ENCODE data around the gene UBE2Z.

The UBE2Z gene

DNA sequence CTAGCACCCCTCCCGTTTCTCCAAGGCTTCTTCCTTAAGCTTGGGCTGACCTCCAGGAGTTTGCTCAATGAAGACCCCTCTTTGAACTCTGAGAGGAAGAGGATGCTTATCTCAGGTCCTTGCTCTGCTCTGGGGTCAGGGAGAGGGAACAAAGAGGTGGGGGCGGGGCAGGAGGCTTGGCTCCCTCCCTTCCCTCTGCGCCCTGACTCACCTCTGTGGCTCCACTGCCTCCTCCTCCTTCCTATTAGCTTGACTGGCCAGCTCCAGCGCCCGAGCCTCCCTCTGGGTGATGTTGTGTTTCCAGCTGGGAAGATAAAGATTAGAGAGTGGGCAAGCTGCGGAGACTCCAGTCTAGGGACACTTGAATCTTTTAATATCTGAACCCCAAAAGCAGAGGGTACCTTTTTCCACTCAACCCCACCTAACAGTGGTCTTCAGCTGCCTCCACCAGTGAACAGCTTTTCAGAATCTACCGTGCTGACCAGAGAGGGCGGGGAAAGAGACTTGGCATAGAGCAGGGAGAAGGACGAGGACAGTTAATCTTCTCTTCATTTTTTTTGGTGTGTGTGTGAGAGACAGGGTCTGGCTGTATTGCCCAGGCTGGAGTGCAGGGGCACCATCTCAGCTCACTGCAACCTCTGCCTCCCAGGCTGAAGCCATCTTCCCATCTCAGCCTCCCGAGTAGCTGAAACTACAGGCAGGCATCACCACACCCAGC is 53.5 kb downstream of the UBE2Z start:
- no peaks in the 10 kb centered on the region for H3K36me3 Mint-ChIP-seq (ENCODE audit: low read depth)
- no peaks in the 10 kb centered on the region for H3K4me1 Mint-ChIP-seq (ENCODE audit: low read depth)
- H3K27me3 Mint-ChIP-seq: peaks cover 34% of the 10 kb centered on the region
- no peak overlapping the region for H3K4me3 Mint-ChIP-seq
- no peak overlapping the region for H3K27ac Mint-ChIP-seq
- H3K9me3 Mint-ChIP-seq: no peaks in the 10 kb centered on the region

- Mint-ChIP-seq H3K4me1 (ENCODE audit: low read depth) (peaks cover 5% of the 10 kb centered on the region), H3K36me3 (ENCODE audit: low read depth) (no peaks in the 10 kb centered on the region), H3K9me3 (no peaks in the 10 kb centered on the region), H3K27me3 (peaks cover 54% of the 10 kb centered on the region), H3K27ac (no peak overlapping the region), H3K4me3 (no peak overlapping the region)
Observed at GRCh38 chr17:48970224-48970623, 62.0 kb downstream of the UBE2Z start.

- Mint-ChIP-seq H3K4me3 (no peak overlapping the region), H3K36me3 (ENCODE audit: low read depth) (no peaks in the 10 kb centered on the region), H3K27me3 (peaks cover 51% of the 10 kb centered on the region), H3K4me1 (ENCODE audit: low read depth) (peaks cover 5% of the 10 kb centered on the region), H3K9me3 (no peaks in the 10 kb centered on the region), H3K27ac (no peak overlapping the region)
Observed at GRCh38 chr17:48970865-48971687, 62.9 kb downstream of the UBE2Z start.

- Mint-ChIP-seq H3K27me3 (peaks cover 46% of the 10 kb centered on the region), H3K4me3 (no peak overlapping the region), H3K4me1 (ENCODE audit: low read depth) (peaks cover 5% of the 10 kb centered on the region), H3K27ac (no peak overlapping the region), H3K36me3 (ENCODE audit: low read depth) (no peaks in the 10 kb centered on the region), H3K9me3 (no peaks in the 10 kb centered on the region)
Observed at GRCh38 chr17:48972749-48973097, 64.5 kb downstream of the UBE2Z start.

DNA sequence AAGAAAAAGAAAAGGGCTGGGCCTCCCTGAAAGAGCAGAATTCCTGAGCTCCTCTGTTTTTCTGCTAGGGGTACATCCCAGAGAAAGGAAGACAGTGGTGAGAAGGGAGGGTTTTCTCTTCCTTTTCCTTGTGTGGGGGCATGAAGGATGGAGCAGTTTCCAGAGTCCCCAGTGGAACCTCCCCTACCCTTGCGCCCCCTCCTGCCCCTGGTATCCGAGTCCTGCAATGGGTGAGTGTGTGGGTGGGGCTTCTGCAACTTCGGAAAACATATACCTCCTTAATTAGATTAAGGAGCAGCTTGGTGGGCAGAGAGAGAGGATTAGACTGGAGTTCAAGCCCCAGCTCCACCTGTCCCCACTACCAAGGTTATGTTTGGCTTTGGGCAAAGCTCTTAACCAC is 65.6 kb downstream of the UBE2Z start:
- Mint-ChIP-seq H3K4me3 (no peak overlapping the region), H3K27me3 (peaks cover 37% of the 10 kb centered on the region), H3K9me3 (no peaks in the 10 kb centered on the region), H3K4me1 (ENCODE audit: low read depth) (peaks cover 5% of the 10 kb centered on the region), H3K36me3 (ENCODE audit: low read depth) (no peaks in the 10 kb centered on the region), H3K27ac (no peak overlapping the region)

Data from stimulated activated naive CD8-positive, alpha-beta T cell treated with anti-CD3 and anti-CD28 coated beads, Interleukin-15, Interleukin-2, amounts not matched to agents 100 ng/mL and 50 ng/mL, for 24 hours (primary cell).